GM12892 (cell line): ENCODE measurements around the gene PRDM12.

ENCODE experiments used
- POLR2A ChIP-seq: IDR thresholded peaks from 2 replicates; pipeline ENCODE4 v1.6.1; 2011; ENCODE audit warnings: low read depth, low read length, control low read depth
- POLR2AphosphoS5 ChIP-seq: IDR thresholded peaks from 2 replicates; pipeline ENCODE4 v1.6.1; 2011; ENCODE audit warnings: low read depth, low read length, control low read depth

- TF ChIP-seq POLR2A = no peak
- no peak for TF ChIP-seq POLR2AphosphoS5
These were observed 2.1 kb upstream of the PRDM12 start for GRCh38 chr9:130662099-130662969.
